Prostate gland (tissue), 1 donor: Measurements from ENCODE around the gene GUSB.

Source experiments
- POLR2A ChIP-seq: fragments of 450-650 bp; IDR thresholded peaks from one replicate; pipeline ENCODE4 v1.6.1; 2016; ENCODE audit warnings: antibody characterized with exemption, mild to moderate bottlenecking
- POLR2AphosphoS5 ChIP-seq: sonication (generic); formaldehyde crosslinking; IDR thresholded peaks from one replicate; pipeline ENCODE4 v1.6.1; 2017; ENCODE audit warnings: antibody characterized with exemption

- no peak for TF ChIP-seq POLR2A
- TF ChIP-seq POLR2AphosphoS5: no peak
These were observed 28.0 kb downstream of the GUSB start for GRCh38 chr7:65953890-65954450.
